Measurements from ENCODE around the gene LRP6. TPM values are rescaled to one million over a fixed set of nuclear protein-coding genes. Genes with fewer than 3 reads are reported as not detected.

Gene LRP6
- total RNA-seq, 1 experiment from 2014 or later: 32.2 TPM

- peak; percentile 25 for DNase-seq (ENCODE audit: low spot score)
Measured at GRCh38 chr12:12214635-12215131, 52.2 kb downstream of the LRP6 start.

- DNase-seq (ENCODE audit: low spot score): peak; percentile 24
Measured at GRCh38 chr12:12214201-12214600, 52.6 kb downstream of the LRP6 start.

DNA sequence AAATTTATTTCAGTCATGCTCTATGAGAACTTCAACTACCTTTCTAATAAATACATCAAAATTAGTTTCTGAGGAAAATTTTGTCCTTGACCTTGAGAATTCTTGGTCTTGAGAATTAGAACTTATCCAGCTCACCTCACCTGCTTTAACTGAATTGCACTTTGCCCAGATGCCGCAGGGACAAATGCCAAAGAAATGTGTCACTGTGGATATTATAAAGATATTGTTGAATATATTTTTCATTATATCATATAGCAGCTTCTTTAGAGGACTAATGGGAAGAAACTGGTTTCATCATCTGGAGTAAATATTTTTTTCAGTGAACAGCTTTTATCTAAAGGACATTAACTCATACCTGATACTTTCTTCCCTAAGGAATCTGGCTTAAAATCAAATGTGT, 54.1 kb downstream of the LRP6 start:
- peak; percentile 31 for DNase-seq (ENCODE audit: low spot score)

GRCh38 chr12:12210983-12211382, 55.9 kb downstream of the LRP6 start:
- no peak for DNase-seq (ENCODE audit: low spot score)

DNA sequence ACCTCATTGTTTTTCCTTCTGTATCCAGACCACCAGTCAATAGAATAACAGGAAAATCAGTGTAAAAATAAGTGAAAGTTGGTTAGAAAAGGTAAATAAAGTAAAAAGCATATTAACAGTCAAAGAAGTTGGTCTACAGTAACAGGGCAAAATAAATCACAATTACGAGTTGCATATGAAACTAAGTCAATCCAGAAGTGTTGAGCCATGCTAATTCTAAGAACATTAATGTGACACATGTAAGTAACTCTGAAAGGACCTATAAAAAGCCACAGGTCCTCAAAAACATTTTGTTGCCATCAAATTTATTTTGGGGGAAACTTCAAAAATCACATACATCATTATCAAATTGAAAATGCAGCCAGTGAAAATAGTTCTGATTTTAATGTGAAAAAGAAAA, 56.4 kb downstream of the LRP6 start:
- no peak for DNase-seq (ENCODE audit: low spot score)

- no peak for DNase-seq (ENCODE audit: low spot score)
Measured at GRCh38 chr12:12209675-12210074, 57.2 kb downstream of the LRP6 start.

DNA sequence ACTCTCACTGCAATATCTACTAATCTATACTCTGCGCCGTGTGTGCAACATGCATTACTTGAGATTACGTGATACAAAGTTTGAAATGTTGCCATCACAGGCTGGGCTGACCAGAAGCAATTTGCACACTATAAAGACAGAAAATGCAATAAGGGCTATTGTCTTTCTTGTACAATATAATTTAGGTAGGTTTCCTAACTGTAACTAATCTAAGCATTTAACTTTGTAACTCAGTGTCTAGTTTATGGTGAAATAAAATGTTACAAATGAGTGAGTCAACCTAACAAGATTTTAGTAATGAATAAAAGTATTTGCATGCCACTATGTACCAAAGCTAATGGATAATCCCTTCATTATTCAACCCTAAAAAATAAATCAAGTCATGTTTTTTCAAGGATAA, 57.8 kb downstream of the LRP6 start:
- no peak for DNase-seq (ENCODE audit: low spot score)

DNA sequence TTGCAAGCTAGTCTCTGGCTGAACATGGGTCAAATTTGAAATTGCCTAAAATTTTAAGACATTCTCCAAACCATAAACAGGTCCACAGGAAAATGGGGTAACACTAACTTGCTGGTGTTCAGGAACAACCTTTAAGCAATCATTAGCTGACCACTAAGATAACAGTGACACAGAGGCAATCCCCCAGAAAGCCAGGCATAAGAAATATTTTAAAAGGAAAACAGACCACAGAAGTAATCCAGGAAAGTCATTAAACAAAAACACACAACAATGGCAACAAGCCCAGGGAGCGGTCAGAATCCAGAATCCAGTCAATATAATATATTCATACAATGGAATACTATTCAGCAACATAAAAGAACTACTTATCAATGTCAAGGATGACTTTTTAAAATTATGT, 59.1 kb downstream of the LRP6 start:
- DNase-seq (ENCODE audit: low spot score): no peak

DNA sequence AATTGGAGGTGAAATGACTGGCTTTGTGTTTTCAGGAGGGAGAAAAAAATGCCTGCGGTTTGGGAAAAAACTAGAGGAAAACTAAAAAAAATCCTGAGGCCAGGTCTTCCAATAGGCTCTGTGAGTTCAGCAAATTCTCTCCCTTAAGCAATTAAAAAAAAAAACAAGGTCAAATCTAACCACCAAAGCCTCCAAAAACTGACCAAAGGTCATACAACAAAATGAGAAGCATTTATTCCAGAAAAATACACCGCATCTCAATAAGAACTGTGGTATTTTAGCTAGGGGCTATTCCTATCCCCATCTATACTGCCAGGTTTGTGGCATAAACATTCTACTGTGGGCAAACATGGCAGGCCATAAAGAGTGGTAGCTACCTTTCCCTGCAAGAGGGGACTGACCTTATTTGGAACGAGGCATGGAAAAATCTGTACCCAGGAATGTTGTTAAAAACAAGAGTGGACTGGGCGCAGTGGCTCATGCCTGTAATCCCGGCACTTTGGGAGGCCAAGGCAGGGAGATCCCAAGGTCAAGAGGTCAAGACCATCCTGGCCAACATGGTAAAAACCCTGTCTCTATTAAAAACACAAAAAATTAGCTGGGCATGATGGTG, 60.0 kb downstream of the LRP6 start:
- no peak for DNase-seq (ENCODE audit: low spot score)

GRCh38 chr12:12202747-12203146, 64.1 kb downstream of the LRP6 start:
- DNase-seq (ENCODE audit: low spot score): no peak

DNA sequence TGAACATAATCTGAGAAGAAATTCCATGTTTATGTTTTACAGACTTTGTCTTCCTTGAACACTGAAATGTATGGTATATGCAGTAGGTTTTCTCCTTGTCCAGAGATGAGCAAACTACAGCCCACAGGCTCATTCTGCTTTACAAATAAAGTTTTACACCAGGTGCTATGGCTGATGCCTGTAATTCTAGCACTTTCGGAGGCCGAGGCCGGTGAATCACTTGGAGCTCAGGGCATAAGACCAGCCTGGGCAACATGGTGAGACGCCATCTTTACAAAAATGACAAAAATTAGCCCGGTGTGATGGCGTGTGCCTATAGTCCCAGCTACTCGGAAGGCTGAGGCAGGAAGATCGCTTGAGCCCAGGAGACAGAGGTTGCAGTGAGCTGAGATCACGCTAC, 64.7 kb downstream of the LRP6 start:
- no peak for DNase-seq (ENCODE audit: low spot score)

- no peak for DNase-seq (ENCODE audit: low spot score)
Measured at GRCh38 chr12:12201274-12201758, 65.5 kb downstream of the LRP6 start.

- DNase-seq (ENCODE audit: low spot score): no peak
Measured at GRCh38 chr12:12200363-12200762, 66.5 kb downstream of the LRP6 start.

GRCh38 chr12:12198124-12198523, 68.7 kb downstream of the LRP6 start:
- no peak for DNase-seq (ENCODE audit: low spot score)

- DNase-seq (ENCODE audit: low spot score): no peak
Measured at GRCh38 chr12:12197128-12197527, 69.7 kb downstream of the LRP6 start.

DNA sequence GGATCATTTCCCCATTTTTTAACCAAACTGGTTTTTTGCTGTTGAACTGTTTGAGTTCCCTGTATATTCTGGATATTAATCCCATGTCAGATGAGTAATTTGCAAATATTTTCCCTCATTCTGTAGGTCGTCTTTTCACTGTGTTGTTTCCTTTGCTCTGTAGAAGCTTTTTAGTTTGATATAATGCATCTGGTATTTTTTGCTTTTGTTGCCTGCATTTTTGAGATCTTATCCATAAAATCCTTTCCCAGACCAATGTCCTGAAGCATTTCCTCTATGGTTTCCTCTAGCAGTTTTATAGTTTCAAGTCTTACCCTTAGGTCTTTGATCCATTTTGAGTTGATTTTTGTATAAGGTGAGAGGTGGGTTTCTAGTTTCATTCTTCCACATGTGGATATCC, 71.3 kb downstream of the LRP6 start:
- no peak for DNase-seq (ENCODE audit: low spot score)

- DNase-seq (ENCODE audit: low spot score): no peak
Measured at GRCh38 chr12:12195081-12195480, 71.8 kb downstream of the LRP6 start.

DNA sequence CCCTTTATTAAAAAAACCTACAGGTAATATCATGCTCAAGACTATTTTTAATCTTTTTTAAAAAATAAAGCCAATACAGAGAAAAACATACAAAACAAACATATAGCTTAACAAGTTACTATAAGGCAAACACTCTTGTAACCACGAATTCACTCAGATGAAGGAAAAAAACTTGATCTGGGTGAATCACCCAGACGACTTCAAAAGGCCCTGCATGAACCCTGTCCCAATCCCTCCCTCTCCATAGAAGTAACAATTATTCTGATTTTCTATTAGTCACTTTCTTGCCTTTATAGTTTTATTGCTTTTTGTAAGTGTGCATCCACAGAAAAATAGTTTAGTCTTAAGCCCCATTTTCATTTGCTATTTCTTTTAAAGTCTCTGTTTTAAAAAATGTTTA, 72.6 kb downstream of the LRP6 start:
- peak; percentile 58 for DNase-seq (ENCODE audit: low spot score)

DNA sequence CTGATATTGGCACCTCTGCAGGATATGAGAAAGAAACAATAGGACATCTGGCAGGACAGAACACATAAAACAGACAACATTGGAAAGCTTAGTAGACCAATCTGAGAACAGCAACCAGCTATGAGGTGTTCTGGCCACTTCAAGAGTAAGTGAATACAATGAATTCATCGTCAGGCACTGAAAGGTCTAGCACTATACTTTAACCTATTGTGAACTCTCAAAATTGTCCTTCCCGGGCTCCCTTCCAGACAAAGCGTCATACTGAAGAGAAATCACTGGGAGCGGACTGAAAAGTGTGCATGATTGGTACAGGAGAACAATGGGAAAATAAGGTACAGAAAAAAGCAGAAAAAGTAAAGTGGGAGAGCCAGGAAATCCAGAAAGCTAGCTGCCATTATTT, 75.8 kb downstream of the LRP6 start:
- DNase-seq (ENCODE audit: low spot score): no peak

- no peak for DNase-seq (ENCODE audit: low spot score)
Measured at GRCh38 chr12:12190087-12190809, 76.6 kb downstream of the LRP6 start.

DNA sequence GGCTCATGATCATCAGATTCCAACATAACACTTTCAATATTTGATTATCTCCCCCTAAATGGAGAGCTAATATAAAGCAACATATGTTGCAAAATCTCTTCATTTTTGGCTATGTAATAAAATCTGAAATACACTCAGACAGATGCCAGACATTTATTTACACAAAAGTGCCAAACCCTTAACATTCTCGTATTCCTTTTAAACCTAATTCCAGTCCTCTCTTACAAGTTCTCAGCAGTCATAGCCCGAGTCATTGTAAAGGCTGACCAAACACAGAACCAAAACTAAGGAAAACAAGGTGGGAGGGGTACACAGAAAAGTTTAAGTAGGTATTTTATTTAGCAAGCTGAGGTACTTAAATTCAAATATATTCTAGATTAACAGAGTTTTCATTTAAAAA, 81.4 kb downstream of the LRP6 start:
- no peak for DNase-seq (ENCODE audit: low spot score)

DNA sequence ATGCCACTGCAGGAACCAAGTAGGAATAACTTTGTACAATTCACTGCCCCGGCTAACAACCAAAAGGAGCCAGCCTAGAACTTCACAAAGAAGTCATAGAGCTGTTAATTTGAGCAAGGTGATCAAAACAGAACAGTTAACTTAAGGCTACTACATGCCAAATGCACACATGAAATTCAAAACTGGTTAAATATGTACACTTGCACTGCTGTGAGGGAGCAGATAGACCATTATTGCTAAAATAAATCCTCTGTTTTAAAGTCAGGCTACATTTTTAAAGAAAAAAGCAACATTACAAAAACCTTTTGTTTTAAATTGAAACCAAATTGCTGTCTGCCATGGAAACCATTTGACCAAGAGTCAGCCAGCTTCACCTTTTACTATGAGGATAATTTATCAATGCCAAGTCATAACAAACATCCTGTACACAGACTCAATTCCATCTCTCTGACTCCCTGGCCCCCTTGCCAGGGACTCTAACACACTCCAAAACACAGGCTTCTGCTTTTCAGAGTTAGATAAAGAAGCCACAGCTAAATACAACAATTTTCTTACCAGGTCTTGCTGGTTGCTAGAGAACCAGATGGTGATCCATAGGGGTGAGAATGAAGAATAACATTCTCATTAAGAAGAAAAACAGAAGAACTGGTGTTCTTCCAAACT, 84.0 kb downstream of the LRP6 start:
- no peak for DNase-seq (ENCODE audit: low spot score)

DNA sequence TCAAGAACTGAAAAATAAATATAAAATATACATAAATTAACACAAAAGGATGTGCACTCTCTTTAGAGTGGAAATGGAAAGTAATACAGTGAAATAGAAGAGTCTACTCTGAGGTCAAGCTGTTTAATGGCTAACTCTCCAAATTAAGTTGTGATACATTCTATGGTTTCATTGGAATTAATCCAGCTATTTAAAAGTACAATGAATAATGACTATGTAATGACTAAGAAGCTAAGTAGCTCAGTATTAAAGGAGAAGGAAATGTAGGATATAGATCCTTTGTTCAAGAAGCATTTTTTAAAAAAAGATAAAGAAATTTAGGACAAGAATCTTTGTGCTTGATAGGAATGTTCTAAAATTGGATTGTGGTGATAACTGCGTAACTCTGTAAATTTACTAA, 85.3 kb downstream of the LRP6 start:
- DNase-seq (ENCODE audit: low spot score): no peak
